PC-9 (cell line): ENCODE data around the gene HYAL1.

Source experiments
- CTCF ChIP-seq: fragments of 200-600 bp; sonication (generic); conservative IDR thresholded peaks from 2 replicates; pipeline ENCODE4 v1.6.1; 2017; ENCODE audit warnings: mixed run types, antibody characterized with exemption, mild to moderate bottlenecking, moderate library complexity
- EZH2 ChIP-seq: fragments of 200-600 bp; sonication (generic); IDR thresholded peaks from 2 replicates; pipeline ENCODE4 v1.8.0; 2017; ENCODE audit warnings: antibody characterized with exemption, low read depth

- TF ChIP-seq CTCF = no peak
- no peak for TF ChIP-seq EZH2
Measured at GRCh38 chr3:50266017-50266416, 37.4 kb downstream of the HYAL1 start.
